ENCODE data around the gene GRIP2.

Gene GRIP2

DNA sequence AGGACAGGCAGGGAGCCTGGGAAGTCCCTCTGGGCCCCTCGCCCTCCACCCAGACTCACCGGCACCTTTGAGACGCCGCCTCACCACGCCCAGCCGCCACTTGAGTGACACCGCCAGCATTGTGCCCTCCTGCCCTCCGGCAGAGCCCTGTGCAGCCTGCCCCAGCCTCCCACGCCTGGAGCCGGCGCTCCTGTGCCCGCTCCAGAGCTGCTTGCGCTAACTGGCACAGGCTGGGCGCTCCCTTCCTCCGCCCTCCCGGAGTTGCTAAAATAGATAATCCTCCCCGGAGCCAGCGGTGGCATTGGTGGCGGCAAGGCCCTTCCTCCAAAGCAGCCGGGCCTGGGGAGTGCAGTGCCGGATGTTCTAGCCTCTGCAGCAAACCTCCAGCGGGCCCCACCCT lies 15.7 kb upstream of the GRIP2 start:
- no peak overlapping the region for H3K27ac ChIP-seq
- H3K4me3 ChIP-seq (ENCODE audit: low read depth, low read length), result no peak overlapping the region

DNA sequence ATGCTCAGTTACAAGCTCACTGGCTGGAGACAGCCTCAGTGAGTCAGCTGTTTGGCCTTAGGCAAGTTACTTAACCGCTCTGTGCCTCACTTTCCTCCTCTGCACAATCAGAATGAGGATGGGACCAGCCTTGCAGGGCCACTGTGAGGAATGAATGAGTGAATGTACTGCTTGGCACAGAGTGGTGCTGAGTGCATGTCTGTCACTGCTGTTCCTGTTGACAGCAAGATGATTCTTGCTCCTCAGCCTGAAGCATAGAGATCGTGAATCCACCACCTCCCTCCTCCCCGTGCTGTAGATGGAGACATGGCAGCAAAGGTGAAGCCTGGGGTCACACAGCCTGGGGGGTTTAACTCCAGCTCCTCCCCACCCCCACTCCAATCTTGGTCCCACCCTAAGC lies 14.6 kb upstream of the GRIP2 start:
- Histone ChIP-seq H3K4me3 (ENCODE audit: low read depth, low read length) (no peak overlapping the region), H3K79me2 (no peaks in the 10 kb centered on the region), H3K27me3 (ENCODE audit: control insufficient read depth, insufficient read depth, low read length) (no peaks in the 10 kb centered on the region), H3K36me3 (ENCODE audit: control insufficient read depth, insufficient read depth, low read length) (no peaks in the 10 kb centered on the region), H3K9me3 (ENCODE audit: control insufficient read depth, low read length) (no peaks in the 10 kb centered on the region), H2AFZ (no peak overlapping the region), H3K27ac (no peak overlapping the region), H3K4me2 (ENCODE audit: low read length) (no peak overlapping the region), H3K4me1 (no peaks in the 10 kb centered on the region), H3K9ac (no peak overlapping the region)
- TF ChIP-seq, protein P1, sequence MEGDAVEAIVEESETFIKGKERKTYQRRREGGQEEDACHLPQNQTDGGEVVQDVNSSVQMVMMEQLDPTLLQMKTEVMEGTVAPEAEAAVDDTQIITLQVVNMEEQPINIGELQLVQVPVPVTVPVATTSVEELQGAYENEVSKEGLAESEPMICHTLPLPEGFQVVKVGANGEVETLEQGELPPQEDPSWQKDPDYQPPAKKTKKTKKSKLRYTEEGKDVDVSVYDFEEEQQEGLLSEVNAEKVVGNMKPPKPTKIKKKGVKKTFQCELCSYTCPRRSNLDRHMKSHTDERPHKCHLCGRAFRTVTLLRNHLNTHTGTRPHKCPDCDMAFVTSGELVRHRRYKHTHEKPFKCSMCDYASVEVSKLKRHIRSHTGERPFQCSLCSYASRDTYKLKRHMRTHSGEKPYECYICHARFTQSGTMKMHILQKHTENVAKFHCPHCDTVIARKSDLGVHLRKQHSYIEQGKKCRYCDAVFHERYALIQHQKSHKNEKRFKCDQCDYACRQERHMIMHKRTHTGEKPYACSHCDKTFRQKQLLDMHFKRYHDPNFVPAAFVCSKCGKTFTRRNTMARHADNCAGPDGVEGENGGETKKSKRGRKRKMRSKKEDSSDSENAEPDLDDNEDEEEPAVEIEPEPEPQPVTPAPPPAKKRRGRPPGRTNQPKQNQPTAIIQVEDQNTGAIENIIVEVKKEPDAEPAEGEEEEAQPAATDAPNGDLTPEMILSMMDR (IDR thresholded peaks at IDR 0.05), result no peak

More for the DNA sequence above, 15.7 kb upstream of the GRIP2 start:
- TF ChIP-seq, protein P1 (IDR thresholded peaks at IDR 0.05), result no peak
- H3K9ac ChIP-seq, result no peak overlapping the region
- no peaks in the 10 kb centered on the region for H3K36me3 ChIP-seq (ENCODE audit: control insufficient read depth, insufficient read depth, low read length)
- H3K79me2 ChIP-seq, result no peaks in the 10 kb centered on the region
- no peaks in the 10 kb centered on the region for H3K4me1 ChIP-seq
- no peaks in the 10 kb centered on the region for H3K9me3 ChIP-seq (ENCODE audit: control insufficient read depth, low read length)
- H3K27me3 ChIP-seq (ENCODE audit: control insufficient read depth, insufficient read depth, low read length), result no peaks in the 10 kb centered on the region
- no peak overlapping the region for H3K4me2 ChIP-seq (ENCODE audit: low read length)
- peak overlapping the region; percentile 51 for H2AFZ ChIP-seq

DNA sequence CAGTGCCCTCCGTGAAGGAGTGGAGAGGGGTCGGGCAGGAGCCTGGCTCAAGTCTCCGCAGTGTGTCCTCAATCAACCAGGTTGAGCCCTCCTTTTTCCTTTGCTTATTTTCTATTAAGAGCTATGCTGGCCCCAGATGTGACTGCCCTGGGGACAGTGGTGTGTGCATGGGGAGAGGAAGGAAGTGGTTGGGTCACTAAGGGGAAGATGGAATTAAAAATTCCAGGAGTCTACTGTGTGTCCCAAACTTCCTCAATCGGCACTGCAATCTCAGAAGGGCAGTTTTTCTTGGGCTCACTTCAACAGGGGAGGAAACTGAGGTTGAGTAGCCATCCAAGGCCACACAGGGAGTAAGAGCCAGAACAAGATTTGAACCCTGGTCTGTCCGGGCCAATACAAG lies 13.7 kb upstream of the GRIP2 start:
- Histone ChIP-seq H3K79me2 (no peaks in the 10 kb centered on the region), H3K36me3 (ENCODE audit: control insufficient read depth, insufficient read depth, low read length) (no peaks in the 10 kb centered on the region), H3K4me3 (ENCODE audit: low read depth, low read length) (no peak overlapping the region), H3K27ac (no peak overlapping the region), H2AFZ (no peak overlapping the region), H3K4me1 (no peaks in the 10 kb centered on the region), H3K9ac (no peak overlapping the region), H3K9me3 (ENCODE audit: control insufficient read depth, low read length) (no peaks in the 10 kb centered on the region), H3K27me3 (ENCODE audit: control insufficient read depth, insufficient read depth, low read length) (no peaks in the 10 kb centered on the region), H3K4me2 (ENCODE audit: low read length) (no peak overlapping the region)
- TF ChIP-seq, protein P1 (IDR thresholded peaks at IDR 0.05), result no peak

DNA sequence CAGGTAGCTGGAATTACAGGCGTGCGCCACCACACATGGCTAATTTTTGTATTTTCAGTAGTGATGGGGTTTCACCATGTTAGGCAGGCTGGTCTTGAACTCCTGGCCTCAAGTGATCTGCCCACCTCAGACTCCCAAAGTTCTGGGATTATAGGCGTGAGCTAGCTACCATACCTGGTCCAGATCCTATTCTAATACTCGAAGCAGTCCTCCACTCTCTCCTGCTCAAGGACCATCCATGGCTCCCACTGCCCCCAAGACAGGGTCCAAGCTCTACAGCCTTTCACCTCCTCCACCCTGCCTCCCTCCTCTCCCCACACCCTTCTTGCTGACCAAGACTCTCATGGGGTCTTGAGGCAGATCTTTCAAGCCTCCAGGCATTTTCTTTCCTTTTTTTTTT lies 12.6 kb upstream of the GRIP2 start:
- no peaks in the 10 kb centered on the region for H3K36me3 ChIP-seq (ENCODE audit: control insufficient read depth, insufficient read depth, low read length)
- TF ChIP-seq, protein P1 (IDR thresholded peaks at IDR 0.05), result no peak
- no peaks in the 10 kb centered on the region for H3K4me1 ChIP-seq
- no peak overlapping the region for H3K27ac ChIP-seq
- no peak overlapping the region for H3K9ac ChIP-seq
- H3K27me3 ChIP-seq (ENCODE audit: control insufficient read depth, insufficient read depth, low read length), result no peaks in the 10 kb centered on the region
- H3K79me2 ChIP-seq, result no peaks in the 10 kb centered on the region
- no peak overlapping the region for H2AFZ ChIP-seq
- no peaks in the 10 kb centered on the region for H3K9me3 ChIP-seq (ENCODE audit: control insufficient read depth, low read length)
- no peak overlapping the region for H3K4me2 ChIP-seq (ENCODE audit: low read length)
- no peak overlapping the region for H3K4me3 ChIP-seq (ENCODE audit: low read depth, low read length)

DNA sequence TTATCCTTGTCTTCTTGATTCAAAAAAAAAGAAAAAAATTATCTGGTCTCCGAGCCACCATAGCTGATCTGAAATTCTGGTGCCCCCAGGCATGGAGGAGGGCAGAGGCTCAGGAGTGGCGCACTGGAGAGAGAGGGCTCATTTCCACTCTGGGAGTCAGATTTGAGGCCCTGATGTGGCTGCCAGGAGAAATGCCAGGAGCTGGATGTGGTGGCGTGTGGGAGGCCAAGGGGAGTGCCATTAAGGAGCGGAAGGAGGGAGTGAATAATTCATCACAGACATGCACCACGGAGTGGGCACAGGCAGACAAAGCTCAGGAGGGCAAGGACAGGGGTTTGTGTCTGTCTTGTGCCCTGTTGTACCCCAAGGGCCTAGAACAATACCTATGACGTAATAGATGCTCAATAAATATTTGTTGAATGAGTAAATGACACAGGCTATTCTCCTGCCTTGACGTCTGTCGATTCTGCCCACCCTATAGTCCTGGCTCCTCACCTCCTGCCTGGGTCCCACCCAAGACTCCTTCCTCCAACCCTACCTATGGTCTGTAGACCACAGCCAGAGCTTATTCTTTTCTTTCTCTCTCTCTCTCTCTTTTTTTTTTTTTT lies 12.0 kb upstream of the GRIP2 start:
- no peaks in the 10 kb centered on the region for H3K36me3 ChIP-seq (ENCODE audit: control insufficient read depth, insufficient read depth, low read length)
- no peaks in the 10 kb centered on the region for H3K9me3 ChIP-seq (ENCODE audit: control insufficient read depth, low read length)
- H3K79me2 ChIP-seq, result no peaks in the 10 kb centered on the region
- no peaks in the 10 kb centered on the region for H3K4me1 ChIP-seq
- H3K9ac ChIP-seq, result no peak overlapping the region
- no peak overlapping the region for H3K4me3 ChIP-seq (ENCODE audit: low read depth, low read length)
- H3K4me2 ChIP-seq (ENCODE audit: low read length), result no peak overlapping the region
- no peaks in the 10 kb centered on the region for H3K27me3 ChIP-seq (ENCODE audit: control insufficient read depth, insufficient read depth, low read length)
- H2AFZ ChIP-seq, result no peak overlapping the region
- TF ChIP-seq, protein P1 (IDR thresholded peaks at IDR 0.05), result no peak
- H3K27ac ChIP-seq, result no peak overlapping the region
